GM18508 (cell line): ENCODE data around the gene CSNK1A1L.

ENCODE experiments used
- ATAC-seq: cut with Tn5 transposase; IDR thresholded peaks from one replicate; pipeline ENCODE4 v1.9.1; 2021; ENCODE audit warnings: moderate number of reproducible peaks; ENCODE audit not compliant: insufficient read depth, unreplicated experiment

Gene CSNK1A1L

DNA sequence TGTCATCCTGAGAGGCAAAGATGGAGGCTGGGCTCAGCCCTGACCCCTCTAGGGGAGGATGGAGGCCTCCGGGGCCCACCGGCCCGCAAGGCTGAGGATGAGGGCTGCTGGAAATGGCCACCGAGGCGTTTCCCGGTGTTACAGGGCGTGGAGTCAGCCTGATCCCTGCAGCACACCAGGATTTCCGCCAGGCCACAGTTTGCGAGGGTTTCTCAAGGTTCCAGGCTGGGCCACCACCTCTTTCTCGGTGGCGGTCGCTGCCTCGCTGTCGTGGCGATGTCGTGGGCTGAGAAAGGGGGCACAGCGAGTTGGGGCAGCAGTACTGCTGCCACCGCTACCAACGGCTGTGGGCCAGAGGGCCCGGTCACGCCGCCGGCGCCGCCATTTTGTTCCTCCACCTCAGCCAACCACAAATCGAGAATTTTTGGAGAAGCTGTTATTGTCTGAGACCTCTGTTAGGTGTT, at the start of gene CSNK1A1L:
Gene CSNK1A1L (minus strand): TSS at position 414 of the 464 bp plus-strand sequence. CDS start 408 bp downstream, at position 6.
- no peak for ATAC-seq

DNA sequence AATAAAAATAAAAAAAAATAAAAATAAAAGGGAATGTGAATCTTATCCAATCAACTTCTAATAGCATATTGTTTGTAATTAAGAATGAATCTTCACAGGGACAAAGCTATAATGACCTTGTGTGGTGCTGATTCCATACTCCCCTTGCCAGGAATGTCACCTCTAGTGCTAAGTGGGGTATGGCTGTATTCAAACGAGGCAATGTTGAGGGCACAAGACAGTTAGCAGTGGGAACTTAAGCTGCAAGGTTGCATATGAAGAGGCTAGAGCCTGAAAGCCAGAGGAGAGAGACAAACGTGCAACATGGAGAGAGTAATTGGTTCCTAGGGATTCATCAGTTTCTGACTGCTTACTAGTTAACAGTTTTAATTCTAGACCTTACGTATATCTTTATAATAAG, 43.9 kb upstream of the CSNK1A1L start:
- no peak for ATAC-seq

DNA sequence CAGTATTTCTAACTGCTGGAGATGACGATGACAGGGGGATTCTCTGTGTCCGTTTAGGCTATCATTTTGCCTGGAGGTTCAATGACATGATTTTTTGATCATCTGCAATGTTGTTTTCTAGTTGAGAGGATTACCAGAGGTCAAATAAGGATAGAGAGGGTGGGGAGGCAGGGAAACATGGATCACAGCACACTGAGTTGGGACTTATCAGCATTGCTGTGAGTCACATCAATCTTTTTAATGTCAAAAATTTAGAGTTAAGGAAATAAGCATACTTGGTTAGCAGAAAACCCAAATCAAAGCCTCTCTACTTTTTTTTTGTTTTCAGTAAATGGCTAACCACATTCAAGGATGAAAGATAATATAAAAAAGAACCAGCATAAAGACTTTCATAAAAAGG, 43.0 kb upstream of the CSNK1A1L start:
- no peak for ATAC-seq

DNA sequence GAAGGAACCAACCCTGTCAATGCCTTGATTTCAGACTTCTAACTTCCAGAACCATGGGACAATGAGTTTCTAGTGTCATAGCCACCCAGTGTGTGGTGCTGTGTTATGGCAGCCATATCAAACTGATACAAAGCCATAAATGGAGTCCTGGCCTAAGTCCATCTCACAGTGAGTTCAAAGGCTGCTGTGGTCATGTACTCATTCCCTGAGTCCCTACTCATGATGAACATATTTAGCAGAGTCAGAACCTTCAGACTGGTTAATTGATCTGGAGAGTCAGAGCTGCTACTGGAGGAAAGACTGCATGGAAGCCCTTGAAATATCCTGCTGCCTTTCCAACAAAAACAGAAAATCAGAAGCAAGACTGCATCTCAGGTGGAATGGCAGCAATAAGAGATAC, 39.2 kb upstream of the CSNK1A1L start:
- no peak for ATAC-seq

DNA sequence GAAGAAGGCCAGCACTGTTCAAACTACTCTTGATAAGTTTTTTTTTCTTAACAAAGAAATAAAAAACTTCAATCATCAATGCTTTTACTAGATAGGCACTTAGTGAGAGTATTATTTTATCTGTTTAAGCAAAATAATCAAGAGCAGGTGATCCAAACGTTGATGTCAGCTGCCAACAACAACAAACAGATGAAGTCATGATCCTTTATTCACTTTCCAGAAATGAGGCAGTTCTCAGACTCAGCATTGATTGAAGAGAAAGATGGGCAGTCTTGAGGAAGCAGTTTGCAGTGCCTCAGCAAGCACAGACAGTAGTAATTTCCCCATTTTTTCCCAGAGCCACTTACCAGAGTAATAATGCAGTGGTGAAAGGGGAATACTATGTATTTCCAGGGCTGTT, 38.4 kb upstream of the CSNK1A1L start:
- ATAC-seq, result no peak

DNA sequence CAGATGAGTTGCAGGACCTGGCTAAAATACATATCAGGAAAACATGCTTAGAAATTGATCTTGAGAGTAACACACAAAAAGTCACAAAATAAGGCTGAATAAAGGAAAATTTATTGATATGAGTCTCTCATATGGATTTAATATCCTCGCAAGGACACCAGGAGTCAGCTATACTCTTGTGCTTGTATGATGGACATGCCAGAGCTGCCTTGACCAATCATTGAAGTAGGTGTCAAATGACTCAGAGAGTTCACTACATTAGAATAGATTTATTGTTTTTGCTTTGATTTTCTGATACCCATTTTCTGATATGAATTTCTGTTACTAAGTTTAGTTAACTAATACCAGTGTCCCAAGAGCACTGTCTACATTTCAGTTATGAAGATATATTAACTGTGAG, 37.4 kb upstream of the CSNK1A1L start:
- no peak for ATAC-seq

DNA sequence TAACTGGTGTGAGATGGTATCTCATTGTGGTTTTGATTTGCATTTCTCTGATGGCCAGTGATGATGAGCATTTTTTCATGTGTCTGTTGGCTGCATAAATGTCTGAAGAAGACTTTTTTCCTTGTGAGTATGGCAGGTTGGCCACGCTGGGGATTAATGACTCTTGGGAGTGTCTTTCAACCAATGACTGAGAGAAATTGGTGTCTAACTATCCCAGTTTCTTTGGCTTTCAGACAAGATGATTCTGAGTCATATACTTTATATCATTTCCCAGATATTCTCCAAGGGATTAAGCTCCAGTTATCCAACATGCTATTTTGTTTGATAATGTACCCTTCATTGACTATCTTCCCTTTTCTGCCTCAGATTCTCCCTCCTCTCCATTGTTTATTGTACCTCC, 35.5 kb upstream of the CSNK1A1L start:
- ATAC-seq, result no peak

DNA sequence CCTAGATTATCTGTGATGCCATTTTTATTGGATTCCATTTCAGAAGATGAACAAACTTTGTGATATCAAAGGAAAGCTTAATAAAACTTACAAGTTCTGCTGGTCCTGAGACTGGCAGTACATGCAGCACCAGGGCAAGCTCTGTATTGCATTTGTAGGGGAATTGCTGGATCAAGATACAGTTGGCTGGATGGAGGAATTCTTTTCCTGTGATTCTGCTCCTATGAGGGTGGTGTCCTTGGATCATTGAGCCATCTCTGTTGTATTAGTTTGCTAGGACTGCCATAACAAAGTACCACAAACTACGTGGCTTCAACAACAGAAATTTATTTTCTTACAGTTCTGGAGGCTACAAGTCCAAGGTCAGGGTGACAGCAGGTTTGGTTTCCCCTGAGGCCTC, 33.9 kb upstream of the CSNK1A1L start:
- no peak for ATAC-seq

DNA sequence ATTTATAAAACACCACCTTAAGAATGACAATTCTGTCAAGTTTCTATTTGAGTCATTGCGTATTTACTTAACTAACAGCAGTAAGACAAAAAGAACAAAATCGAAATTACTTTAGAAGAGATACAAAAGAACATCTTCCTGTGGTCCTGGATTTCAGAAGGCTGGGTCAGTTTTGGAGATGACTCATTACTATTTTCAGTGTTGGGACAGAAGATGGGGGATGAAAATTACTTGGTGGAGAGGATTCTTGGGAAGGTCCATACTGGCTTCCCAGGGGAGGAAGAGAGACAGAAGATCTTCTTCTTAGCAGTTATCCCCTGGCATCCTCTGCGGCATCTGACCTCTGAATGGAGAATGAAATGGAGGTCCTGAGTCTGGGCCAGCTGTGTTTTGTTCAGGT, 33.5 kb upstream of the CSNK1A1L start:
- ATAC-seq, result no peak

DNA sequence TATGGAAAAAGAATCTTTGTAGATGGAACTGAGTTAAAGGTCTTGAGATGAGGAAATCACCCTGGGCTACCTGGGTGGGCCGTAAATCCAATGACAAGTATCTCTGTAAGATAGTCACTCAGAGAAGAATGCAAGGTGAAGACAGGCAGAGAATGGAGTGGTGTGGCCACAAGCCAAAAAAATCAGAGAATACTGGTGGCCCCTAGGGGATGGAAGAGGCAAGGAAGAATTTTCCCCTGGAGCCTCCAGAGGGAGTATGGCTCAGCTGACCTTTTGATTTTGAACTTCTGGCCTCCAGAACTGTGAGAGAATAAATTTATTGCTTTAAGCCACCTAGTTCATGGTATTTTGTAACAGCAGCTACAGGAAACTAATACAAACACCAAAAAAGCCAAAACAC, 32.7 kb upstream of the CSNK1A1L start:
- ATAC-seq, result no peak

DNA sequence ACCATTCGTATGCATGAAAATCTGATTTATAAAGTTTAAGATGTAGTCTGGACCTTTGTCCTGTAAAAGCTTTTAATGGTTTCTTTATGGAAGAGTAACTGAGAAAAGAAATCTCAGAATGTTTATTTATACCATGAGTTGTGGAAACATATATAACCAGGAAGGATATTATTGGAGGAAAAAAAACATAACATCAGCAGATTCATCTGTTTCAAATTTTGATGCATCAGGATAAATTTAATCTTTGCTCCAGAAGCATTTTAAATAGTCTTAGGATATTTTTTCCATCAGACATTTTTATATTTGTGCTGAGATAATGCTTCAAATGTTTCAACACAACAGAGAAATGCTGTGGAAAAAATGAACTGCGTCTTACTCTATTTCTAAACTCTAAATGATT, 31.2 kb upstream of the CSNK1A1L start:
- no peak for ATAC-seq

DNA sequence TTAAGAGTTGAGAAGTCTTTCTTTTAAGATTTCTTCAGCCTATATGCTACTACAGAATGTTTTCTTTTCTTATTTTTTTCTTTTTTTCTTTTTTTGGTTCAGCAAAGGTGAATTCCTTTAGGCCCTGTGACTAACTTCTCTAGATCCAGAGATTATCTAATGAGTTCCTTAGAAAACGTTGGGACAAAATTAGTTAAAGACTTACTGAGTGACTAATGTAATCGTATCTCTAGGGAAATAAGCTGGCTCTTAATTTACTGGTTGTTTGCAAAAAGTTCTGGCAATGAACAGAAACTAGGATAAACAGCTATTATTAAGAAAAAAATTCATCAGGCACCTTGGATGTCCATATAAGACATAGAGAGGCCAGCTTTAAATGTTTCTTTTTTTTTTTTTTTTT, 30.7 kb upstream of the CSNK1A1L start:
- no peak for ATAC-seq

DNA sequence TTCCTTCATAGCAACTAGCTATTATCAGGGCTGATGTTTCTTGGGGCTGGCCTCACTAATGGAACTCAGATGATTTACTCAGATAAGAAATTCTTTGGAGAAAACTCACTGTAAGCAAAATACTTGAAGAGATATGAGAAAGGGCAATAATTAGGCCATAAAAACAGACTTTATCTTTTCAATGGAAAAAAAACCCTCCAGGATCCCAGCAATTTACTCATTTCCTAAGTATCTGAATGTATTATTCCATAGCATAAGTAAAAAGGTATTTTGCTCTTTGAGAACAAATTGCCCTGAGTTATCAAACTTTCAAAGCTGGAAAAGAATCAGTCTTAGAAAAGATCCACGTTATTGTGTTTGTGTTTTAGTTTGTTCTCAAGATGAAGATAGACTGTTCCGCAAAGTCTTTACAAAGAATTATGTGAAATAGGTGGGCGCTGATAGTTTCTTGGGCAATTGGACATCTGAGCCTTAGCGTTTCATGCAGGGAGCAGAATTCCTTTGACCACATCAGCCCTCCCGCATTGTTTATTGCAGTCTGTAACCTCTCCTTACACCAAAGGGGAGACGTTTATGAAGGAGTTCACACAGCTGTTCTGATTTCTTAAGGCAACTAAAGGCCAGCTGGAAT, 29.1 kb upstream of the CSNK1A1L start:
- no peak for ATAC-seq

DNA sequence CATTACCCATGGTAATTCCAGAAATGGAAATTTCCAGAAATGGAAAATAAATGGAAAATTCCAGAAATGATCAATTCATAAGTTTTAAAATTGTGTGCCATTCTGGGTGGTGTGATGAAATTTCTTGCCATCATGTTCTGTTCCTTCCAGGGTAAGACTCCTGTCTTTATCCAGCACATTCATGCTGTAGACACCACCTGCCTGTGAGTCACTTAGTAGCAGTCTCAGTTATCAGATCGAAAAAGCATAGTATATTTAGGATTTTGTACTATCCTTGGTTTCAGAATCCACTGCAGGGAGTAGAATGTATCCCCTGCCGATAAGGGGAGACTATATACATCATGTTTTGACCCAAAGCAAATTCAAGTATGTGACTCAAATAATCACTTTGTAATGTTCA, 26.7 kb upstream of the CSNK1A1L start:
- no peak for ATAC-seq

DNA sequence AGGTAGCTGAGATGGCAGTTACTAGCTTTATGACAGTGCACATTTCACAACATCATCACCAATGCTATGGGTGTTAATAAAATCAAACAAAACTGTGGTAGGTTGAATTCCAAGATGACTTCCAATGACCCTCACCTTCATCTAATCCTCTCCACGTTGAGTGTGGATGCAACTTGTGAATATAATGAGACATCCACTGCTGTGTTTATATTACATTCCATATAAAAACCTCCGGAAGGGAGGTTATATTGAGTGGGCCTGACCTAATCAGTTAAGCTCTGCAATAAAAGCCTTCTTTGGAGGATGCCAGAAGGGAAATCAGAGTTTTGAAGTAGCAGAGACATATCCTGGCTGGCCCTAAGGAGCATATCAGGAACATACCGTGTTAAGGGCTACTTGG, 25.6 kb upstream of the CSNK1A1L start:
- no peak for ATAC-seq

DNA sequence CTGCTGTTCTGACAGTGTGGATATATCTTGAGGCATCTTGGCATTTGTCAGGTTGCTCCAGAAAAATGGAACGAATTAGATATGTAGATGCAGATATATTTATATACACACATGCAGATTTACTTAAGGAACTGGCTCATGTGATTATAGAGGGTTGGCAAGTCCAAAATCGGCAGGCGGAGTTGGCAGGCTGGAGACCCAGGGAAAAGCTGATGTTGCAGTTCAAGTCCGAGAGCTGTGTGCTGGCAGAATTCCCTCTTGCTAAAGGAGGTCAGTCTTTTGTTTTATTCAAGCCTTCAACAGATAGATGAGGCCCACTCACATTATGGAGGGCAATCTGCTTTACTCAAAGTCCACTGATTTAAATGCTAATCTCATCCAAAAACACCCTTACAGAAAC, 24.4 kb upstream of the CSNK1A1L start:
- ATAC-seq, result no peak

DNA sequence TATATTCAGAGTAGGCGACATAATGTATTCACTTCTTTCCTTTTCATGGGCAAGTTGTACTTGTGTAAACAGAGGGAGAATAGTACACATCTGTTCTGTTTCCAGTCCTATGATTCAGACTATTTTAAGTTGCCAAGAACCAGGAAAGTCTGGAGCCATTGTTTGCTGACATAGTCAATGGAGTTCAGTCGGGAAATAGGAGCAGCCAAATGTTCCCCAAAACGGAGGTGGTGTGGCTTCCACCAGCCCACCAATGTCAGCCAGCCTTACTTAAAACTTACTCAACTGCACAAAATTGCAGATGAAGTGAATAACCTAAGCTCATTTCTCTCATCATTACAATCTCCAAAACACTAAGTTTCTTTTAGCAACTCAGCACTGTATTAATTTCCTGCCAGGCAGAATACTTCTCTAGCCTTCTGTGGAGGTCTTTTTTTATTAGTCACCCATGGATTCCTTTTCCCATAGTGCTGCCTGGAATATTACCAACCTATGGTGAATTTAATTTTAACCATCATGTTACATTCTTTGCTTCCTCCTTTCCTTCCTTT, 22.3 kb upstream of the CSNK1A1L start:
- no peak for ATAC-seq

DNA sequence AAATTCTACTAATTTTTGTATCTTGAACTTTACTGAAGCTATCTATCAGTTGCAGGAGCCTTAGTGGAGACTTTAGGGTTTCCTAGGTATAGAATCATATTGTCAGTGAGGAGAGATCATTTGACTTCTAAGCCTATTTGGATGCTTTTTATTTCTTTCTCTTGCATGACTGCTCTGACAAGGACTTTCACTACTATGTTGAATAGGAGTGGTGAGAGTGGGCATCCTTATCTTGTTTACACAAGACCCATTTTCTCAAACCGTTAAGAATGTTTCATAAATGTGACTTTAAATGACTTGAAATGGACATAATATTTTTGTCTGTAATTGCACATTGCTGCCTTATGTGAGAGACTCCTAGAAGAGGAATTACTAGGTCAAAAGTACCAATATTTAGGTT, 17.9 kb upstream of the CSNK1A1L start:
- ATAC-seq, result no peak

DNA sequence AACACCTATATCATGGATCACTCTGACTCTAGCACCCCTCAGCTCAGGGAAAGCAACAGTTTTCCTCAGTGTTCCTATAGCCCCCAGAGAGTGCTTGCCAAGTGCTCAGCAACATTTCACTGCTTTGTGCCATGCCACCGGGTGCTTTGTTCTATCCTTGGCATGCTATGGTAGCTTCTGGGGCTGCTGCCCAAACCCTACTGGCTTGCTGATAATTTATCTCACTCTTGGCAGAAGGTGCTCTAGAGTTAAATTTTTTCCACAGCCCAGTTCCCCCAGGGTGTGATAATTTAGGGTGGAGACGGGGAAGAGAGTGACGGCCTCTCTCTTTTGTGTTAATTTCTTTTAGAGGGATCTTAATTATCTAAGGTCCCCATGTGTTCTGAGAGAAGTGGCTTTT, 12.6 kb upstream of the CSNK1A1L start:
- ATAC-seq, result no peak

DNA sequence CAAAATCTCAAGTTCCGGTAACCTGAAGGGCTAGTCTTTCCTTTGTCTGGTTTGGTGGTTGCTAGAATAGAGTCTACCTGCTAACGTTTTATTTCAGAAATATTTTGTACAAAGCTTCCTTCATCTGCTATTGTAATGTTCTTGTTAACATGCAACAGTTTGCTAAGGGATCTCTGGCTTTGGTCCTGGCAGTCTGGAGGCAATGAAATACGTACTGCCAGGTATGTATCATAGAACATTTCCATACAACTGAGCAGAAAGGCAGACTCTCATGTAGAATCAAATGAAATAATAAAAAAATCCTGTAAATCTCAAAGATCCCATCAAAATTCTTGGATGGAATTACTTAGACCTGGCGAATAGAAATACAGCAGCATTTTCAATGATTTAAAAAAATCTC, 8.8 kb upstream of the CSNK1A1L start:
- ATAC-seq, result no peak

DNA sequence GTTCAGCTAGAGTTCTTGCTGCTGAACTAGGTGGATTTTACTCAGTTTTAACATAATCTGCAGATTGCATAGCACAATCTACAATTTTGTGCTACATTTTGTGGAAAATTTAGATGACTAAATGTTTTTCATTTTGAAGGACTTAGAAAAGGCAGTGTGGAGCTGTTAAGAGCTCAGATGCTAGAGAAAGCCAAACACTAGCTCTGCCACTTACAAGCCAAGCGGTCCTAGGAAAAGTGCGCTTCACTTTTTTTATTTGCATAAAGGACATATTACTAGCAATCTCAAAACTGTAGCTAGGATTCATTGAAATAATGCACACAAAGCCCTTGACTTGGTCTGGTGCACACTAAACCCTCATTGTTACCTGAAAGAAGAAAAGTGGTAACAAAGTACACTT, 8.1 kb upstream of the CSNK1A1L start:
- no peak for ATAC-seq

DNA sequence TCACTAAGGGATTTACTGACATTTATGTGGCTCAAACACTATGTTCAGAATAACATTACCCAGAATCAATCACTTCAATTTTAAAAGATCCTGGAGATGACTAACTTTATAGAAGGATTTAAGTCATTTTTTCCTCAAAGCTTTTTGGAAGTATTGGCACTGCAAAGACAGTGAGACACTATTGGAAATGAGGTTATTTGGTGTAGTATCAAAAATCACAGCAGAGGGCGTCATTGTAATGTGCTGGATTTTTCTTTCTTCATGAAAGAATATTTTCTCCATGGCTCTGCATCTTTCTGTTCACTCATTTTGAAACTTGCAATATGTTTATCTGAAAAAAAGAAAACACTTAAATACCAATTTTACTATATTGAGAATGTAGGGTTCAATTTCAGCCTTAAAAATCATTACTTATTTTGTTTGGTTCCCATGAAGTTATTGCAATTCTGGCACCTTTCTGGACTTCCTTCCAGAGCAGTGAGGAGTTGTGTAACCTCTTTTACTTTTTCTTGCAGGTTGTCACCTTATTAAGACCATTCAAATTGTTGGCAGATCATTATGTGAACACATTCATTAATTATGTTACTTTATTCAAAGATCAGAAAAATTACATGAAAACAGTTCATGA, 3.7 kb upstream of the CSNK1A1L start:
- no peak for ATAC-seq
